AG09319 (cell line): ENCODE results near the gene ACP3.

Experiments
- DNase-seq: peaks from one replicate; pipeline ENCODE4 v3.0.0-alpha.2; 2010; ENCODE audit warnings: low read depth; ENCODE audit errors: extremely low read depth
- TF ChIP-seq, protein P1 (sequence below): IDR thresholded peaks from 2 replicates; pipeline ENCODE4 v1.5.1; 2011; ENCODE audit warnings: low read depth, mild to moderate bottlenecking, inconsistent platforms, low read length, moderate library complexity

ACP3 gene

DNA sequence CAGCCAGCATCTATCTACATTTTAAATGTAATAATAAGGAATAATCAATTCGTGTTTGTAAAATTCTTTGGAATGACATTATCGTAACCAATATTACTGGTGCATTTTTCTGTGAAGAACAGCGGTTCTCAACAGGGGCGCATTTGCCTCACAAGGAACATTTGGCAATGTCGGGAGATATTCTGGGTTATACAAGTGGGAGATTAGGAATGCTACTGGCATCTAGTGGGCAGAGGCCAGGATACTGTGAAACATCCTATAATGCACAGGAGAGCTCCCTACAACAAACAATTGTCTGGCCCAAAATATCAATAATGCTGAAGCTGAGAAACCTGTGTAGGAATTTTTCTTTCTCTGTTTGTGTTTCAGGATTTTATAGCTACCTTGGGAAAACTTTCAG is 25.0 kb downstream of the ACP3 start:
- TF ChIP-seq, protein P1, sequence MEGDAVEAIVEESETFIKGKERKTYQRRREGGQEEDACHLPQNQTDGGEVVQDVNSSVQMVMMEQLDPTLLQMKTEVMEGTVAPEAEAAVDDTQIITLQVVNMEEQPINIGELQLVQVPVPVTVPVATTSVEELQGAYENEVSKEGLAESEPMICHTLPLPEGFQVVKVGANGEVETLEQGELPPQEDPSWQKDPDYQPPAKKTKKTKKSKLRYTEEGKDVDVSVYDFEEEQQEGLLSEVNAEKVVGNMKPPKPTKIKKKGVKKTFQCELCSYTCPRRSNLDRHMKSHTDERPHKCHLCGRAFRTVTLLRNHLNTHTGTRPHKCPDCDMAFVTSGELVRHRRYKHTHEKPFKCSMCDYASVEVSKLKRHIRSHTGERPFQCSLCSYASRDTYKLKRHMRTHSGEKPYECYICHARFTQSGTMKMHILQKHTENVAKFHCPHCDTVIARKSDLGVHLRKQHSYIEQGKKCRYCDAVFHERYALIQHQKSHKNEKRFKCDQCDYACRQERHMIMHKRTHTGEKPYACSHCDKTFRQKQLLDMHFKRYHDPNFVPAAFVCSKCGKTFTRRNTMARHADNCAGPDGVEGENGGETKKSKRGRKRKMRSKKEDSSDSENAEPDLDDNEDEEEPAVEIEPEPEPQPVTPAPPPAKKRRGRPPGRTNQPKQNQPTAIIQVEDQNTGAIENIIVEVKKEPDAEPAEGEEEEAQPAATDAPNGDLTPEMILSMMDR = no peak; the same call in 1 of the 2 replicates
- no peak for DNase-seq

DNA sequence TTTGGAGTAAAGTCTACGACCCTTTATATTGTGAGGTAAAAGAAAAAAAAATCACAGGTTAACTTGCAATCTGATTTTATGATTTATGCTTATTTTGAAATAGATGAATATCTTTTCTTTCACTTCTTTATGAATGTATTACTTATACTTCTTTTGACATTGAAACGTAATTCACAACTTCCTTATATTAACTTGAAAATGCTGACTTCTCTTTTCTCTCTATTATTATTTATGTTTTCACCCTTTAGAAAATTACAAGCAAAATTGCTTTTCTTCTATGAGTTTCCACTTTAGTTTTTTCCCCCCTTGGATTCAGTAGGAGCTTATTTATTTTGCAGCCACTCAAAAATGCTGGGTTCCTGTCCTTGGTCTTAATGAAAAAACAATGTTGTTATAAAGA is 25.4 kb downstream of the ACP3 start:
- TF ChIP-seq, protein P1 = no peak
- DNase-seq = no peak

DNA sequence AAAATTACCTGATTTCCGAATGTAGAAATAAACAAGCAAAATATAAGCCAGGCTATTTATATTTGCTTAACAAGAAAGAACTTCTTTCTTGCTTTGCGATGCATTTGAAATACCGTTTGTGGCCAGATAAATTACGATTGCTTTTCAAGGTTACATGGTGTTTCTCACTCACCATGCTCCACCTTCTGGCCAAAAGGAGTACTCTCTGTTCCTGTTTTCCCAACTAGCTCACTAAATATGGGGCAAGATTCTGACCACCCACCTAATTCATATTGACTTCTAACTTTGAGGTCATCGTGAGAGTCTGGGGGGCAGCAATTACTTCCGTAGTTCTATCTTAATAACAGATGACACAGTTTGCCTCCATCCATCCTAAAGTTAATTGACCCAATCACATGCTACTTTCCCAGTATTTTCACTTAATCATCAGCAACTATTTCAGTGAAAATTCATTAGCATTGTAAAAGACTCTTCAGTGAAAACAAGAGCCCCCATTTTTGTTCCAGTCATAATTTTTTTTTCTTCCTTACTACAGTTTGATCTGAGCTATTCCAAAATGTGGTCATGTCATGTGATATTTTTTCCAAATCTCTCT is 25.9 kb downstream of the ACP3 start:
- no peak for DNase-seq
- TF ChIP-seq, protein P1 = peak; percentile 89

DNA sequence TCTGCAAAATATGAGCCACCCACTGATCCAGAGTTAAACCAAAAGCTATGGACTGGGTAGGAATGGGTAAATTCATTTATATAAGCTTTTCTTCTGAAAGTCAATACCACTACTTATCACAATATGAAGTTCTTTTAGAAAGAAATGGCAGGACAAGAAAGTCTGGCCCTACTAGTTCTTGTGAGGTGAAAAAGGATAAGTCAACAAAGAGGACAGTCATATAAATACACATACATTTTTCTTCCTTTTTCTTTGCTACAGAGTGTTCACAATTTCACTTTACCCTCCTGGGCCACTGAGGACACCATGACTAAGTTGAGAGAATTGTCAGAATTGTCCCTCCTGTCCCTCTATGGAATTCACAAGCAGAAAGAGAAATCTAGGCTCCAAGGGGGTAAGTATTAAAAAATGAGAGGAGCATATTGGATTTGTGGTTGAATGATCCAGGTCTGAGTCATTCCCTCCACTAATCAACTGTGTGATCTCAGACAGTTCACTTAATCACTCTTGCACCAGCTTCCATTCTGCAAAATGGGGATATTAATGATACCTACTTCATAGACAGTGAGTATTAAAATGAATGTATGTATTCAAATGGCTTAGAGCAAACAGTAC is 27.6 kb downstream of the ACP3 start:
- TF ChIP-seq, protein P1 = no peak
- no peak for DNase-seq

DNA sequence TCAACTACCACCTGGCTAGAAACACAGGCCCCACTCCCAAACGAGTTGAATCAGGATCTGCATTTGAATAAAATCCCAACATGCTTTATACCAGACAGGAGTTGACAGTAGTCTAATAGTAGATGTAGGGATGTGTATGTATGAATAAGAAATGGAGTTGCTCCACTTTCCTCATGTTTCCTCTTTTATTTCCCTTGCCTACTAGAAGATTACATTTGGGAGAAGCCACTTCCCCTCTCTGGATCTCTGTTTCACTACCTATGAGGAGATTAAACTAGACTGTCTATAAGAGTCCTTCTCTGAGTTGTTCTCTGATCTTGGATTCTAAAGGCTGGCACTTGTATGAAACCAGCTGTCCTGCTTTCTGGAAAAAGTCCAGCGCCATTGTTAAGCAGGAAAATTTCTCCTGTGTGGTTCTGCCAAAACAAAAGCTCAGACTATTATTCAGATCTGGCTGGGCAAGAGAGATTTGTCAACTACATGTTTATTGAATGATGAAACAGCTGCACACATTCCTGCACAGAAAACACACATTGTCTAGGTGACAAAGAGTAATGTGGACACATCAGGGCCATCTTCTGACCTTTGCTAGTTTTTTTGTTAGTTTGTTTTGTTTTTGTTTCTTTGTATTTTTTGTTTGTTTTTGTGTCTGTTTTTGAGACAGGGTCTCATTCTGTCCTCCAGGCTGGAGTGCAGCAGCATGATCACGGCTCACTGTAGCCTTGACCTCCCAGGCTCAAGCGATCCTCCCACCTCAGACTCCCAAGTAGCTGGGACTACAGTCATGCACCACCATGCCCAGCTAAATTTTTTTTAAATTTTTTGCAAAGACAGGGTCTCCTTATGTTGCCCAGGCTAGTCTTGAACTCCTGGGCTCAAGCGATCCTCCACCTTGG is 29.9 kb downstream of the ACP3 start:
- DNase-seq = no peak
- TF ChIP-seq, protein P1 = no peak

DNA sequence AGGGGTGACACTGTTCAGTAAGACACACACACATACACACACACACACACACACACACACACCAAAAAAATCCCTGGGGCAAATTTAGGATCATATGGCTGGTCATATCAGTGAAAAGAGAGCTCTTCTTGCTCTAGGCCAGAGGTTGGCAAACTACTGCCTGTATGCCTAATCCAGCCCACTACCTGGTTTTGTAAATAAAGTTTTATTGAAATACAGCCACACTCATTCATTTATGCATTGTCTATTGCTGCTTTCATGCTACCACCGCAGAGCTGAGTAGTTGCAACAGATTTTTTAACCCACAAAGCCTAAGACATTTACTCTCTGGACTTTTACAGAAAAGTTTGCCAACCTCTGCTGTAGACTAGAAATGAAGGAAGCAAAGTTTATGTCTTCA is 30.6 kb downstream of the ACP3 start:
- no peak for DNase-seq
- TF ChIP-seq, protein P1 = no peak

DNA sequence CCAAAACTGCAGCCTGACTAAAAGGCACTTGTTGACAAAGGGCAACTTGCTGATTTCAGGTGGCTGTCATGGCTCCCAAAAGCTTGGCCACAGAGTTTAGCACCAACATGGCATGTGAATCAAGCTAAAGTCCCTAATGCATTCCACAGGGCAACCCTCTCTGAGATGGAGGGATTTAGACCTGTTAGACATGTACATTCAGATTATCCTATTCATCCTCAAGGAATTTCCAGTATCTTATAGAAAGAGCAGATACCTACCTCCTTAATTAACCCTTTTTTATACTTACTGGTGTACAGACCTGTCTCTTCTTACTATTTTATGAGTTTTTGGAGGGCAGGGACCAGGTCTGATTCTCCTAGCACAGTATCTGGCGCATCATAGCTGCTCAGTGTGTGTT is 31.3 kb downstream of the ACP3 start:
- TF ChIP-seq, protein P1 = no peak
- DNase-seq = no peak
